ENCODE results near the gene PPARD. TPM values are rescaled to one million over a fixed set of nuclear protein-coding genes. Genes with fewer than 3 reads are reported as not detected.
A peak's percentile ranks its signal among the peaks of the same experiment; 100 is the strongest.

The PPARD gene
- total and polyA plus RNA-seq, 2 of the 13 experiments (the other 11 are each of a cell fraction or from before 2014, with no cell fraction given): 6.1 to 13.3 TPM

DNA sequence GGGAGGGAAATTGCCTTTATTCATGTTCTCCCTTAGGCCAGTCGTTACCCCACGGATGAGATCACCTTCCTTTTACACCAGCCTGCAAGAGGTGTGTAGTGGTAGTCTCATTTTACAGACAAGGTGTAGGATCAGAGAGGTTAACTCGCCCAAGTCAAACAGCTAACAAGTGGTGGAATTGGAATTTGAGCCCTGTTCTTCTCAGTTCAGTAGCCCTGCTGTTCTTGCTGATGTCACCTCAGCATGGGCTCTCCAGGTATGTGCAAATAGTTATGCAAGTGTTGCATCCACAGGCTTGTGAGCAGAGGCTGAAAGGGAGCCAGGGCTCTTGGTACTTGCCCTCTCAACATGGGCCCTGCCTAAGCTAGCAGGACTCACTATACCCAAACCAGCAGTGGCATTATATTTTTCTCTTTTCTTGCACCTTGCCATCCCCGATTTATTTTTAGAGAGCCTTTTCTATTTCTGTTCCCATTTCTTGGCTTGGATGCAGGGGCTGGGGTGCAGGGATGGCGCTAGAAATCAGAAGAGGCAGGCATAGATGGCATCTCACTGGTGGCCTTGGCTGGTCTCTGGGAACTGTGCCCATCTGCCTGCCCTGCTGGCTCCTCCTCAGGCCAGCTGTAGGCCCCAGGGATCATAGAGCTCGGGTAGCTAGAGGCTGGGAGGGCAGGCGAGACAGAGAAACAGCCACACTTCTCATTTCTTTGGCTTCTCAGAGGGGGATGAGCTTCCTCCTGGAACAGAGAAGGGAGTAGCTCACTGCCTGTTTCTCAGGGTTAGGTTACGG is 18.2 kb downstream of the PPARD start (continued):
- TF ChIP-seq, protein P1, sequence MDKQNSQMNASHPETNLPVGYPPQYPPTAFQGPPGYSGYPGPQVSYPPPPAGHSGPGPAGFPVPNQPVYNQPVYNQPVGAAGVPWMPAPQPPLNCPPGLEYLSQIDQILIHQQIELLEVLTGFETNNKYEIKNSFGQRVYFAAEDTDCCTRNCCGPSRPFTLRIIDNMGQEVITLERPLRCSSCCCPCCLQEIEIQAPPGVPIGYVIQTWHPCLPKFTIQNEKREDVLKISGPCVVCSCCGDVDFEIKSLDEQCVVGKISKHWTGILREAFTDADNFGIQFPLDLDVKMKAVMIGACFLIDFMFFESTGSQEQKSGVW (CRISPR knock-in tag; IDR thresholded peaks at IDR 0.05; ENCODE audit: borderline replicate concordance): no peak
- TF ChIP-seq FOSL1 (CRISPR knock-in tag; IDR thresholded peaks at IDR 0.05; ENCODE audit: borderline replicate concordance) (no peak), ZNF501 (CRISPR knock-in tag; IDR thresholded peaks at IDR 0.05) (peak; percentile 63; the same call in 1 of the 2 replicates), ZNF354B (CRISPR knock-in tag; IDR thresholded peaks at IDR 0.05) (no peak), ZNF431 (CRISPR knock-in tag; IDR thresholded peaks at IDR 0.05; ENCODE audit: borderline replicate concordance, low read depth) (no peak), HOXA7 (CRISPR knock-in tag; IDR thresholded peaks at IDR 0.05) (no peak), ZNF607 (CRISPR knock-in tag; IDR thresholded peaks at IDR 0.05; ENCODE audit: borderline replicate concordance) (no peak), SMAD9 (CRISPR knock-in tag; IDR thresholded peaks at IDR 0.05) (no peak), KAT8 (CRISPR knock-in tag; IDR thresholded peaks at IDR 0.05) (peak; percentile 72), HMG20B (CRISPR knock-in tag; conservative IDR thresholded peaks at IDR 0.05) (peak; percentile 67; the same call in 1 of the 2 replicates), ZNF326 (CRISPR knock-in tag; IDR thresholded peaks at IDR 0.05; ENCODE audit: borderline replicate concordance) (no peak), GLI4 (CRISPR knock-in tag; IDR thresholded peaks at IDR 0.05; ENCODE audit: borderline replicate concordance) (no peak), ZNF3 (CRISPR knock-in tag; IDR thresholded peaks at IDR 0.05) (peak; percentile 83), ZNF260 (CRISPR knock-in tag; IDR thresholded peaks at IDR 0.05; ENCODE audit: borderline replicate concordance, low read depth) (no peak), CENPT (CRISPR knock-in tag; IDR thresholded peaks at IDR 0.05; ENCODE audit: low read depth) (no peak), SYNCRIP (IDR thresholded peaks at IDR 0.05; ENCODE audit: insufficient read depth, low read depth, low read length) (no peak)
- TF ChIP-seq, protein P2, sequence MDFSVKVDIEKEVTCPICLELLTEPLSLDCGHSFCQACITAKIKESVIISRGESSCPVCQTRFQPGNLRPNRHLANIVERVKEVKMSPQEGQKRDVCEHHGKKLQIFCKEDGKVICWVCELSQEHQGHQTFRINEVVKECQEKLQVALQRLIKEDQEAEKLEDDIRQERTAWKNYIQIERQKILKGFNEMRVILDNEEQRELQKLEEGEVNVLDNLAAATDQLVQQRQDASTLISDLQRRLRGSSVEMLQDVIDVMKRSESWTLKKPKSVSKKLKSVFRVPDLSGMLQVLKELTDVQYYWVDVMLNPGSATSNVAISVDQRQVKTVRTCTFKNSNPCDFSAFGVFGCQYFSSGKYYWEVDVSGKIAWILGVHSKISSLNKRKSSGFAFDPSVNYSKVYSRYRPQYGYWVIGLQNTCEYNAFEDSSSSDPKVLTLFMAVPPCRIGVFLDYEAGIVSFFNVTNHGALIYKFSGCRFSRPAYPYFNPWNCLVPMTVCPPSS (IDR thresholded peaks at IDR 0.05): no peak
- TF ChIP-seq, protein P3, sequence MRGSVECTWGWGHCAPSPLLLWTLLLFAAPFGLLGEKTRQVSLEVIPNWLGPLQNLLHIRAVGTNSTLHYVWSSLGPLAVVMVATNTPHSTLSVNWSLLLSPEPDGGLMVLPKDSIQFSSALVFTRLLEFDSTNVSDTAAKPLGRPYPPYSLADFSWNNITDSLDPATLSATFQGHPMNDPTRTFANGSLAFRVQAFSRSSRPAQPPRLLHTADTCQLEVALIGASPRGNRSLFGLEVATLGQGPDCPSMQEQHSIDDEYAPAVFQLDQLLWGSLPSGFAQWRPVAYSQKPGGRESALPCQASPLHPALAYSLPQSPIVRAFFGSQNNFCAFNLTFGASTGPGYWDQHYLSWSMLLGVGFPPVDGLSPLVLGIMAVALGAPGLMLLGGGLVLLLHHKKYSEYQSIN (CRISPR knock-in tag; IDR thresholded peaks at IDR 0.05; ENCODE audit: borderline replicate concordance): no peak
- TF ChIP-seq, protein P4, sequence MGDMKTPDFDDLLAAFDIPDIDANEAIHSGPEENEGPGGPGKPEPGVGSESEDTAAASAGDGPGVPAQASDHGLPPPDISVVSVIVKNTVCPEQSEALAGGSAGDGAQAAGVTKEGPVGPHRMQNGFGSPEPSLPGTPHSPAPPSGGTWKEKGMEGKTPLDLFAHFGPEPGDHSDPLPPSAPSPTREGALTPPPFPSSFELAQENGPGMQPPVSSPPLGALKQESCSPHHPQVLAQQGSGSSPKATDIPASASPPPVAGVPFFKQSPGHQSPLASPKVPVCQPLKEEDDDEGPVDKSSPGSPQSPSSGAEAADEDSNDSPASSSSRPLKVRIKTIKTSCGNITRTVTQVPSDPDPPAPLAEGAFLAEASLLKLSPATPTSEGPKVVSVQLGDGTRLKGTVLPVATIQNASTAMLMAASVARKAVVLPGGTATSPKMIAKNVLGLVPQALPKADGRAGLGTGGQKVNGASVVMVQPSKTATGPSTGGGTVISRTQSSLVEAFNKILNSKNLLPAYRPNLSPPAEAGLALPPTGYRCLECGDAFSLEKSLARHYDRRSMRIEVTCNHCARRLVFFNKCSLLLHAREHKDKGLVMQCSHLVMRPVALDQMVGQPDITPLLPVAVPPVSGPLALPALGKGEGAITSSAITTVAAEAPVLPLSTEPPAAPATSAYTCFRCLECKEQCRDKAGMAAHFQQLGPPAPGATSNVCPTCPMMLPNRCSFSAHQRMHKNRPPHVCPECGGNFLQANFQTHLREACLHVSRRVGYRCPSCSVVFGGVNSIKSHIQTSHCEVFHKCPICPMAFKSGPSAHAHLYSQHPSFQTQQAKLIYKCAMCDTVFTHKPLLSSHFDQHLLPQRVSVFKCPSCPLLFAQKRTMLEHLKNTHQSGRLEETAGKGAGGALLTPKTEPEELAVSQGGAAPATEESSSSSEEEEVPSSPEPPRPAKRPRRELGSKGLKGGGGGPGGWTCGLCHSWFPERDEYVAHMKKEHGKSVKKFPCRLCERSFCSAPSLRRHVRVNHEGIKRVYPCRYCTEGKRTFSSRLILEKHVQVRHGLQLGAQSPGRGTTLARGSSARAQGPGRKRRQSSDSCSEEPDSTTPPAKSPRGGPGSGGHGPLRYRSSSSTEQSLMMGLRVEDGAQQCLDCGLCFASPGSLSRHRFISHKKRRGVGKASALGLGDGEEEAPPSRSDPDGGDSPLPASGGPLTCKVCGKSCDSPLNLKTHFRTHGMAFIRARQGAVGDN (CRISPR knock-in tag; IDR thresholded peaks at IDR 0.05): peak; percentile 56
- TF ChIP-seq, protein P5, sequence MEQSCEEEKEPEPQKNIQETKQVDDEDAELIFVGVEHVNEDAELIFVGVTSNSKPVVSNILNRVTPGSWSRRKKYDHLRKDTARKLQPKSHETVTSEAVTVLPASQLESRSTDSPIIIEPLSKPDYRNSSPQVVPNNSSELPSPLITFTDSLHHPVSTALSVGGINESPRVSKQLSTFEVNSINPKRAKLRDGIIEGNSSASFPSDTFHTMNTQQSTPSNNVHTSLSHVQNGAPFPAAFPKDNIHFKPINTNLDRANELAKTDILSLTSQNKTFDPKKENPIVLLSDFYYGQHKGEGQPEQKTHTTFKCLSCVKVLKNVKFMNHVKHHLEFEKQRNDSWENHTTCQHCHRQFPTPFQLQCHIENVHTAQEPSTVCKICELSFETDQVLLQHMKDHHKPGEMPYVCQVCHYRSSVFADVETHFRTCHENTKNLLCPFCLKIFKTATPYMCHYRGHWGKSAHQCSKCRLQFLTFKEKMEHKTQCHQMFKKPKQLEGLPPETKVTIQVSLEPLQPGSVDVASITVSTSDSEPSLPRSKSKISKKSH (CRISPR knock-in tag; IDR thresholded peaks at IDR 0.05; ENCODE audit: borderline replicate concordance): no peak

Data from HepG2 (cell line).